ENCODE measurements around the gene CD81. TPM values are rescaled to one million over a fixed set of nuclear protein-coding genes. Genes with fewer than 3 reads are reported as not detected.

Gene CD81
- total and polyA plus RNA-seq, 2 donors (not counting 1 experiment from before 2014, with no cell fraction given), result 438 to 611 TPM

DNA sequence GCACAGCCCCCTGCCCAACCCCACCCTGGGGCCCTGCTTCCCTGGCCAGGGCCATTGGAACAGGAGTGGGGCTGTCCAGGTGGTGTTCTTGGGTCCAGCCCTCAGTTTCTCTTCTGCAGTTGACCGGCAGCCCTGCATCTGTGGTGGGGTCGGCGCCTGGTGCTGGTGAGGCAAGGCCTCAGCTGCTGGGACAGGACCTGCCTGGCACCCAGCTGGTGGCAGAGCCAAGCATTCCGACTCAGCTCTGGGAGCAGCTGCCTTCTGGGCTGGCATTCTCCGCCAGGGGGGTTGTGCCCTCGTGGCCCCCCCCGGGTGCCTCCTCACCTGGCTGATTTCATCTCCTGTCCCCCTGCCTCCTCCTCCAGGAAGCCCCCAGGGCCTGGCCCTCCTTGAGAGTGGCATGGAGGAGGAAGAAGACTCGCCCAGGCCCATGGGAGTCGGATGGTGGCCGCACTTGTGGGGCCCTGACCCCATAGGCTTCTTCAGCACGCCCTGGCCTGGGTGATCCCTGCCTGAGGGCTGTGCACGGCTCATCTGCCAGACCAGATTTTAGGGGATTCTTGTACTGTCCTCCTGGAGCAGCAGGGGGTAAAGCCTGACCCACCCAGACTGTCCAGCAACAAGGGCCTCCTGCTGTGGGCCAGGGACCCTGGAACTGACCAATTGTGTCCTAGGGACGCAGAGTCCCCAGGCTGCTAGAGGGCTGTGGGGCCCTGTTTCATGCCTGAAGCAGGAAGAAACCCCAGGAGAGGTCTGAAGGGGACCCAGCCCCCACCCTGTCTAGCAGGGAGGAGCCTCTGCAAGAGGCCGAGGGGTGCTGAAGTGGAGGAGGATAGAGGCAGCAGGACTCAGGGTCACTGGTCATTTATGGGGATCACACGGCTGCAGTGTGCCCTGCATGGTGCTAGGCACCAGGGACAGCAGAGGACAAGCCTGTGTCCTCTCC lies 11.6 kb downstream of the CD81 start:
- Histone ChIP-seq H3K9ac (ENCODE audit: insufficient read depth, low read length) (no peak overlapping the region), H3K27ac (ENCODE audit: insufficient read depth, low read length) (peak overlapping the region; percentile 29), H3K36me3 (ENCODE audit: control insufficient read depth, insufficient read depth, low read length) (peaks cover 30% of the 10 kb centered on the region)

DNA sequence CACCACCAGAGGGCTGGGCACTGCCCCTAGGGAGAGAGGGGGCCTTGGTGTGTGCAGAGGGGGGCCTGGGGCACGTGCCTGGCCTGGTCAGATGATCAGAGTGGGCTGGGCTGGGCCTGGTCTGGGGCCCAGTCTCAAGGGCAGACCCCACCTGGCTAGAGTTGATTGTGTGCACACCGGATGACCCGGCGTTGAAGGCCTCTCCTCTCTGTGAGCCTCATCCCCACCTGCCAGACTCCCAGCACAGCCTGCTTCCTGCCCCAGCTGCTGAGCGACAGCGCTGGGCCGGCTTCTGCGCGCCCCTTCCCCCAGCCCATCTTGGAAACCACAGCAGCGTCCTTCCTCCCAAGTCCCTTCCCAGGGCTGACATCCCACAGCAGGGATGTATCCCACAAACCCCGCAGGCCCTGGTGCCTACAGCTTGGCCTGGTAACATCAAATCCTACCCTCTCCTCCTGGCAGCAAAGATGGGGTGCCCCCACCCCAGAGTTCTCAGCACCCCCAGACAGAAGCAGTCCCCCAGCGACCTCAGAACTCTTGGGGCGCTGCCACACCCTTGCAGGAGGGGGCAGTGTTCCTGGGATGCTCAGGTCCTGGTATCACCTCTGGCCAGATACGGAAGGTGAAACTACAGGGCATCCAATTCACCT lies 12.4 kb downstream of the CD81 start:
- peak overlapping the region; percentile 29 for H3K27ac ChIP-seq (ENCODE audit: insufficient read depth, low read length)
- no peak for DNase-seq (ENCODE audit: low read depth in 2 of 2)
- no peaks in the 10 kb centered on the region for H3K27me3 ChIP-seq (ENCODE audit: control insufficient read depth, insufficient read depth, low read length)
- peaks cover 35% of the 10 kb centered on the region for H3K36me3 ChIP-seq (ENCODE audit: control insufficient read depth, insufficient read depth, low read length)
- TF ChIP-seq EZH2 (IDR thresholded peaks at IDR 0.05; ENCODE audit: low read length, missing control alignments), result no peak
- TF ChIP-seq, protein P1, sequence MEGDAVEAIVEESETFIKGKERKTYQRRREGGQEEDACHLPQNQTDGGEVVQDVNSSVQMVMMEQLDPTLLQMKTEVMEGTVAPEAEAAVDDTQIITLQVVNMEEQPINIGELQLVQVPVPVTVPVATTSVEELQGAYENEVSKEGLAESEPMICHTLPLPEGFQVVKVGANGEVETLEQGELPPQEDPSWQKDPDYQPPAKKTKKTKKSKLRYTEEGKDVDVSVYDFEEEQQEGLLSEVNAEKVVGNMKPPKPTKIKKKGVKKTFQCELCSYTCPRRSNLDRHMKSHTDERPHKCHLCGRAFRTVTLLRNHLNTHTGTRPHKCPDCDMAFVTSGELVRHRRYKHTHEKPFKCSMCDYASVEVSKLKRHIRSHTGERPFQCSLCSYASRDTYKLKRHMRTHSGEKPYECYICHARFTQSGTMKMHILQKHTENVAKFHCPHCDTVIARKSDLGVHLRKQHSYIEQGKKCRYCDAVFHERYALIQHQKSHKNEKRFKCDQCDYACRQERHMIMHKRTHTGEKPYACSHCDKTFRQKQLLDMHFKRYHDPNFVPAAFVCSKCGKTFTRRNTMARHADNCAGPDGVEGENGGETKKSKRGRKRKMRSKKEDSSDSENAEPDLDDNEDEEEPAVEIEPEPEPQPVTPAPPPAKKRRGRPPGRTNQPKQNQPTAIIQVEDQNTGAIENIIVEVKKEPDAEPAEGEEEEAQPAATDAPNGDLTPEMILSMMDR (conservative IDR thresholded peaks at IDR 0.05 in 1 of 2, IDR thresholded peaks at IDR 0.05 in 1 of 2; ENCODE audit: low read depth in 1 of 2, low read length in 2 of 2), result no peak
- no peak overlapping the region for H3K4me3 ChIP-seq (replicated peaks in 1 of 4; ENCODE audit: control extremely low read depth in 1 of 4, insufficient read depth in 1 of 4, low read depth in 3 of 4, low read length in 4 of 4)
- no peaks in the 10 kb centered on the region for H3K9me3 ChIP-seq (ENCODE audit: control insufficient read depth, insufficient read depth, low read depth, low read length)
- peaks cover 93% of the 10 kb centered on the region for H3K79me2 ChIP-seq (ENCODE audit: control insufficient read depth, insufficient read depth, low read length)
- no peak overlapping the region for H3K4me2 ChIP-seq (ENCODE audit: extremely low read depth, insufficient read depth, low read length)
- H2AFZ ChIP-seq (ENCODE audit: low read length), result no peak overlapping the region
- no peak overlapping the region for H3K9ac ChIP-seq (ENCODE audit: insufficient read depth, low read length)
- H4K20me1 ChIP-seq (ENCODE audit: control insufficient read depth, extremely low read depth, insufficient read depth, low read length), result no peaks in the 10 kb centered on the region
- peaks cover 43% of the 10 kb centered on the region for H3K4me1 ChIP-seq (ENCODE audit: control insufficient read depth, extremely low read depth, insufficient read depth, low read length)

More for the DNA sequence above, 11.6 kb downstream of the CD81 start:
- H3K4me1 ChIP-seq (ENCODE audit: control insufficient read depth, extremely low read depth, insufficient read depth, low read length), result peaks cover 45% of the 10 kb centered on the region
- peaks cover 94% of the 10 kb centered on the region for H3K79me2 ChIP-seq (ENCODE audit: control insufficient read depth, insufficient read depth, low read length)
- H3K4me3 ChIP-seq (replicated peaks in 1 of 4; ENCODE audit: control extremely low read depth in 1 of 4, insufficient read depth in 1 of 4, low read depth in 3 of 4, low read length in 4 of 4), result no peak overlapping the region
- DNase-seq (ENCODE audit: low read depth in 2 of 2), result no peak
- no peaks in the 10 kb centered on the region for H3K9me3 ChIP-seq (ENCODE audit: control insufficient read depth, insufficient read depth, low read depth, low read length)
- H3K27me3 ChIP-seq (ENCODE audit: control insufficient read depth, insufficient read depth, low read length), result no peaks in the 10 kb centered on the region
- no peaks in the 10 kb centered on the region for H4K20me1 ChIP-seq (ENCODE audit: control insufficient read depth, extremely low read depth, insufficient read depth, low read length)
- no peak for TF ChIP-seq EZH2 (IDR thresholded peaks at IDR 0.05; ENCODE audit: low read length, missing control alignments)
- TF ChIP-seq, protein P1 (conservative IDR thresholded peaks at IDR 0.05 in 1 of 2, IDR thresholded peaks at IDR 0.05 in 1 of 2; ENCODE audit: low read depth in 1 of 2, low read length in 2 of 2), result no peak
- H2AFZ ChIP-seq (ENCODE audit: low read length), result no peak overlapping the region
- no peak overlapping the region for H3K4me2 ChIP-seq (ENCODE audit: extremely low read depth, insufficient read depth, low read length)

GRCh38 chr11:2390091-2390724 lies 13.1 kb downstream of the CD81 start:
- H3K9ac ChIP-seq (ENCODE audit: insufficient read depth, low read length), result no peak overlapping the region
- H4K20me1 ChIP-seq (ENCODE audit: control insufficient read depth, extremely low read depth, insufficient read depth, low read length), result no peaks in the 10 kb centered on the region
- peak overlapping the region; percentile 11 for H3K27ac ChIP-seq (ENCODE audit: insufficient read depth, low read length)

More at GRCh38 chr11:2390091-2390724, 13.1 kb downstream of the CD81 start:
- Histone ChIP-seq H3K27me3 (ENCODE audit: control insufficient read depth, insufficient read depth, low read length) (no peaks in the 10 kb centered on the region), H3K9me3 (ENCODE audit: control insufficient read depth, insufficient read depth, low read depth, low read length) (no peaks in the 10 kb centered on the region), H3K79me2 (ENCODE audit: control insufficient read depth, insufficient read depth, low read length) (peaks cover 86% of the 10 kb centered on the region), H3K36me3 (ENCODE audit: control insufficient read depth, insufficient read depth, low read length) (peaks cover 35% of the 10 kb centered on the region), H3K4me3 (replicated peaks in 1 of 4; ENCODE audit: control extremely low read depth in 1 of 4, insufficient read depth in 1 of 4, low read depth in 3 of 4, low read length in 4 of 4) (no peak overlapping the region), H2AFZ (ENCODE audit: low read length) (no peak overlapping the region), H3K4me2 (ENCODE audit: extremely low read depth, insufficient read depth, low read length) (peak overlapping the region; percentile 30), H3K4me1 (ENCODE audit: control insufficient read depth, extremely low read depth, insufficient read depth, low read length) (peaks cover 39% of the 10 kb centered on the region)
- TF ChIP-seq, protein P1 (conservative IDR thresholded peaks at IDR 0.05 in 1 of 2, IDR thresholded peaks at IDR 0.05 in 1 of 2; ENCODE audit: low read depth in 1 of 2, low read length in 2 of 2), result no peak
- no peak for TF ChIP-seq EZH2 (IDR thresholded peaks at IDR 0.05; ENCODE audit: low read length, missing control alignments)
- DNase-seq (ENCODE audit: low read depth in 2 of 2), result peak in 1 of 2 donors; percentile 9
